Esophagus muscularis mucosa (tissue), 3 donors: Measurements from ENCODE around the gene HK2.

Source experiments
- CTCF ChIP-seq, 3 experiments: fragments of 200-600 bp in 2 of 3; fragments of 450-650 bp in 1 of 3; sonication (generic) in 2 of 3; IDR thresholded peaks; one replicate each; pipeline ENCODE4 v1.5.1; 2017 to 2019; ENCODE audit warnings: antibody characterized with exemption in 3 of 3, mild to moderate bottlenecking in 2 of 3, moderate library complexity in 1 of 3
- POLR2AphosphoS5 ChIP-seq, 2 donors: sonication (generic); formaldehyde crosslinking; IDR thresholded peaks; one replicate each; pipeline ENCODE4 v1.6.1; 2017; ENCODE audit warnings: antibody characterized with exemption in 2 of 2

- TF ChIP-seq POLR2AphosphoS5 (IDR thresholded peaks at IDR 0.05): no peak
- no peak for TF ChIP-seq CTCF (IDR thresholded peaks at IDR 0.05)
Measured at GRCh38 chr2:74806920-74807319, 27.0 kb upstream of the HK2 start.
